Upper lobe of left lung (tissue), 6 donors: ENCODE measurements around the gene THTPA. TPM values are rescaled to one million over a fixed set of nuclear protein-coding genes. Genes with fewer than 3 reads are reported as not detected.

Experiments used
- ATAC-seq, 2 donors: fragments of 200-7000 bp; cut with Tn5 transposase; one replicate each; pipeline ENCODE4 v1.9.1; 2022; ENCODE audit warnings: mild to moderate bottlenecking in 2 of 2, moderate library complexity in 2 of 2; ENCODE audit not compliant: low FRiP score in 2 of 2
- DNase-seq, 2 donors: peaks; one replicate each; pipeline ENCODE4 v3.0.0-alpha.2; 2019 to 2020
- H3K27ac ChIP-seq, 4 donors: fragments of 200-600 bp; sonication (generic); one replicate each; pipeline ENCODE4 v1.5.1; 2016 to 2019
- H3K27me3 ChIP-seq, 4 donors: fragments of 200-600 bp; sonication (generic); one replicate each; pipeline ENCODE4 v1.5.1; 2017 to 2019
- H3K36me3 ChIP-seq, 4 donors: fragments of 200-600 bp; sonication (generic); one replicate each; pipeline ENCODE4 v1.5.1; 2016 to 2019
- H3K4me1 ChIP-seq, 4 donors: fragments of 200-600 bp; sonication (generic); one replicate each; pipeline ENCODE4 v1.5.1; 2018 to 2019
- H3K4me3 ChIP-seq, 4 donors: fragments of 200-600 bp; sonication (generic); one replicate each; pipeline ENCODE4 v1.5.1; 2017 to 2019; ENCODE audit warnings: mild to moderate bottlenecking in 2 of 4, moderate library complexity in 1 of 4
- H3K9me3 ChIP-seq, 4 donors: fragments of 200-600 bp; sonication (generic); one replicate each; pipeline ENCODE4 v1.5.1; 2018 to 2019
- EP300 ChIP-seq, 4 donors: sonication (generic); formaldehyde crosslinking; IDR thresholded peaks; one replicate each; pipeline ENCODE4 v1.5.1; 2017; ENCODE audit warnings: antibody characterized with exemption in 4 of 4, control low read depth in 2 of 4
- POLR2A ChIP-seq, 4 donors: fragments of 450-650 bp; IDR thresholded peaks; one replicate each; pipeline ENCODE4 v1.5.1; 2016 to 2017; ENCODE audit warnings: antibody characterized with exemption in 4 of 4, mild to moderate bottlenecking in 2 of 4
- POLR2AphosphoS5 ChIP-seq, 2 donors: sonication (generic); formaldehyde crosslinking; IDR thresholded peaks; one replicate each; pipeline ENCODE4 v1.5.1; 2017; ENCODE audit warnings: antibody characterized with exemption in 2 of 2
- WGBS, 2 donors: methylation state at CpG; one replicate each; pipeline ENCODE4 v1.1.5; 2017 to 2018; 5-methylcytosine and 5-hydroxymethylcytosine counted together
- total RNA-seq, 6 donors: library from RNA; depleted of rRNA in 4 of 6; stranded (reverse); fragments of >200 nt in 4 of 6; gene quantifications; one replicate each; pipeline versions ENCODE4 v1.1.0 to v1.2.1, GENCODE V29; 2016 to 2021
- TF ChIP-seq, protein P1 (sequence below), 6 experiments: fragments of 450-650 bp in 4 of 6; fragments of 200-600 bp in 2 of 6; sonication (generic) in 2 of 6; IDR thresholded peaks; one replicate each; pipeline ENCODE4 v1.5.1; 2016 to 2019; ENCODE audit warnings: antibody characterized with exemption in 6 of 6
- donor health status: DM: no; HTN: no; CAD: no; lungs with moderate emphysema.
- donor health status: DM: no; HTN: yes; CAD: no; lungs with severe emphysema.

THTPA gene
- total RNA-seq, 6 donors from 2014 or later, result 16.7 to 27.2 (median 20.4) TPM

DNA sequence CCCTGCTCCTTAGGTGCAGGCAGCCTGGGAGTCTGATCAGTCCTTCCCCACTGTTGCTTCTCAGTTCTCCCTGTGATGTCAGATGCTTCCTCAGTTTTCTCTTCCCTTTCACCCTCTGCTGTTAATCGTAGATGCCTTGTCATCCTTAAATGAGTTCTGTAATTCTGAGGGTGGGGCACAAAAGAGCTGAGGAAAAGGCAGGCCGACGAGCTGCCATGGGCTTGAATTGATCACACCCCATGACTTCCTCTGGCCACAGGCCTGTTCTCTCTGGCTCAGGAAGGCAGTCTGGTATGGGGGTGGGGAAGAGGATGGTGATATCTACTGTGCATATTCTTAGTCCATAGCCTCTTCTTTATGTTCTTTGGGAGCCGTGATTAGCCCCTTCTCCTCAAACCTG, 16.8 kb downstream of the THTPA start:
- no peaks in the 10 kb centered on the region for H3K9me3 ChIP-seq
- no peak overlapping the region for H3K4me3 ChIP-seq
- H3K27ac ChIP-seq, result peak overlapping the region in 3 of 4 donors; percentile 54 to 63 (median 57)
- peaks cover 32 to 62% (median 35%) of the 10 kb centered on the region in 4 donors for H3K4me1 ChIP-seq
- peak; percentile 19 to 60 for ATAC-seq
- DNase-seq, result peak in 1 of 2 donors; percentile 52
- 33 to 47% methylated on average over 4 of the region's 4 CpGs for WGBS, 2 donors
- TF ChIP-seq, protein P1, sequence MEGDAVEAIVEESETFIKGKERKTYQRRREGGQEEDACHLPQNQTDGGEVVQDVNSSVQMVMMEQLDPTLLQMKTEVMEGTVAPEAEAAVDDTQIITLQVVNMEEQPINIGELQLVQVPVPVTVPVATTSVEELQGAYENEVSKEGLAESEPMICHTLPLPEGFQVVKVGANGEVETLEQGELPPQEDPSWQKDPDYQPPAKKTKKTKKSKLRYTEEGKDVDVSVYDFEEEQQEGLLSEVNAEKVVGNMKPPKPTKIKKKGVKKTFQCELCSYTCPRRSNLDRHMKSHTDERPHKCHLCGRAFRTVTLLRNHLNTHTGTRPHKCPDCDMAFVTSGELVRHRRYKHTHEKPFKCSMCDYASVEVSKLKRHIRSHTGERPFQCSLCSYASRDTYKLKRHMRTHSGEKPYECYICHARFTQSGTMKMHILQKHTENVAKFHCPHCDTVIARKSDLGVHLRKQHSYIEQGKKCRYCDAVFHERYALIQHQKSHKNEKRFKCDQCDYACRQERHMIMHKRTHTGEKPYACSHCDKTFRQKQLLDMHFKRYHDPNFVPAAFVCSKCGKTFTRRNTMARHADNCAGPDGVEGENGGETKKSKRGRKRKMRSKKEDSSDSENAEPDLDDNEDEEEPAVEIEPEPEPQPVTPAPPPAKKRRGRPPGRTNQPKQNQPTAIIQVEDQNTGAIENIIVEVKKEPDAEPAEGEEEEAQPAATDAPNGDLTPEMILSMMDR (IDR thresholded peaks at IDR 0.05), result no peak
- TF ChIP-seq EP300 (IDR thresholded peaks at IDR 0.05) (peak in 1 of 4 donors; percentile 11), POLR2AphosphoS5 (IDR thresholded peaks at IDR 0.05) (no peak), POLR2A (IDR thresholded peaks at IDR 0.05) (peak in 1 of 4 donors; percentile 19)
- H3K36me3 ChIP-seq, result no peaks in the 10 kb centered on the region
- H3K27me3 ChIP-seq, result peaks cover 0 to 25% (median 22%) of the 10 kb centered on the region in 4 donors

DNA sequence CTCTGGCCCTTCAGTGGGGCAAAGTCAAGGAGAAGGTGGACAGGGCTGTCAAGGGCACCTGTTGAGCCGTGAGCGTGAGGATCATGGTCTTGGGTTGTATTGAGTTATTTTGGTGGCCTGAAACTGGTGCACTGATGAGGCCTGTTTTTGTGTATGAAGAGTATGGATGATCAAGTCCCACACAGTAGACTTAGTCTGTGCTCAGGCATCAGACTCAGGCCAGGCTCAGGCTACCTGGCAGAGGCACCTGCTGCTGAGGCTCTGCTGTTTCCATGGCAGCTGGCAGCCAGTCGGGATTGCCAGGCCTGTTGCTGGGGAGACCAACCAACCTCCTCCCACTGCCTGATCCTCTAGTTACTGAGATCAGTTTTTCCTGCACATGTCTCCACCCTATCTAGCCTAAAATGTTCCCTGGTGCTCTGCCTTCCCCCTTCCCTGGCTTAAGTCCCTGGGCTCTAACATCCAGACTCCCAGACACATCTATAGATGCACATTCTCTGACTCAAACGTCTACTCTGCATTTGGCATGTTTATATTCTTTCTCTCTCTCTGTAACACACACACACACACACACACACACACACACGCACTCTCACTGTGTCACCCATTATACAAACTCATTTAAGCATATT, 17.4 kb downstream of the THTPA start:
- DNase-seq (no peak), ATAC-seq (no peak)
- H3K27me3 ChIP-seq, result peaks cover 0 to 31% (median 24%) of the 10 kb centered on the region in 4 donors
- no peak overlapping the region for H3K27ac ChIP-seq
- TF ChIP-seq, protein P1 (IDR thresholded peaks at IDR 0.05), result no peak
- TF ChIP-seq EP300 (IDR thresholded peaks at IDR 0.05) (no peak), POLR2A (IDR thresholded peaks at IDR 0.05) (no peak), POLR2AphosphoS5 (IDR thresholded peaks at IDR 0.05) (no peak)
- H3K9me3 ChIP-seq, result no peaks in the 10 kb centered on the region
- no peak overlapping the region for H3K4me3 ChIP-seq
- no peaks in the 10 kb centered on the region for H3K36me3 ChIP-seq
- 80 to 93% methylated on average over 5 of the region's 5 CpGs for WGBS, 2 donors
- peaks cover 28 to 56% (median 30%) of the 10 kb centered on the region in 4 donors for H3K4me1 ChIP-seq

DNA sequence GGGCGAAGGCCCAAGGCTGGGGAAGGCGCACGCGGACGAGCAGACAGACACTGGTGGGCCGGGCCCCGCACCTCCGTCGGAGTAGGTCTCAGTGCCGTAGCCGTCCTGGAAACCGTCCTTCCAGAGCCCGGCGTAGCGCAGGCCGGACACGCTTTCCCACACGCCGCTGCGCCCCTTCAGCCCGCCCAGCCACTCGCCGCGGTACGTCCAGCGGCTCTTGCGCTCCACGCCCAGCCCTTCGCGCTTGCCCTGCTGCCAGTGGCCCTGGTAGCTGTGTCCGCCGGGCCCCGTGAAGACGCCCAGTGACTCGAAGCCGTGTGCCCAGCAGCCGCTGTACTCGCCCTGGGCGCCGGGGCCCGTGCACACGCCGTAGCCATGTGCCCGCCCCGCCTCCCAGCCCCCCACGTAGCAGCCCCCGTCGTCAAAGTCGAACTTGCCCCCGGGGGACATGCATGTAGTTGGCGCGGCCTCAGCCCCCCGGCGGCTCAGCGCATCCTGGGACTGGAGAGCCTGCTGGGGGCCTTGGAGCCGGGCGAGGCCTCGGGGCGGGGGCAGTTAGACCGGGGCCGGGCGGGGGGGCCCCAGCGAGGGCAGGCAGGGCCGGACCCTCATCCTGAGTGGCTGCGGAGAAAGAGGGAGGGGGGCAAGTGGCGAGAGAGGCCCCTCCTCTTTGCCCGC, 21.1 kb downstream of the THTPA start:
- H3K27me3 ChIP-seq, result peaks cover 0 to 34% (median 24%) of the 10 kb centered on the region in 4 donors
- peak overlapping the region in 3 of 4 donors; percentile 13 to 33 (median 22) for H3K4me3 ChIP-seq
- H3K36me3 ChIP-seq, result no peaks in the 10 kb centered on the region
- ATAC-seq (peak in 1 of 2 donors; percentile 56), DNase-seq (peak in 1 of 2 donors; percentile 88)
- no peaks in the 10 kb centered on the region for H3K9me3 ChIP-seq
- no peak overlapping the region for H3K27ac ChIP-seq
- WGBS, 2 donors, result 6 to 8% methylated on average over 13 to 48 of the region's 67 CpGs
- H3K4me1 ChIP-seq, result peaks cover 22 to 36% (median 26%) of the 10 kb centered on the region in 4 donors
- TF ChIP-seq, protein P1 (IDR thresholded peaks at IDR 0.05), result no peak
- TF ChIP-seq POLR2A (IDR thresholded peaks at IDR 0.05) (no peak), EP300 (IDR thresholded peaks at IDR 0.05) (no peak), POLR2AphosphoS5 (IDR thresholded peaks at IDR 0.05) (no peak)

DNA sequence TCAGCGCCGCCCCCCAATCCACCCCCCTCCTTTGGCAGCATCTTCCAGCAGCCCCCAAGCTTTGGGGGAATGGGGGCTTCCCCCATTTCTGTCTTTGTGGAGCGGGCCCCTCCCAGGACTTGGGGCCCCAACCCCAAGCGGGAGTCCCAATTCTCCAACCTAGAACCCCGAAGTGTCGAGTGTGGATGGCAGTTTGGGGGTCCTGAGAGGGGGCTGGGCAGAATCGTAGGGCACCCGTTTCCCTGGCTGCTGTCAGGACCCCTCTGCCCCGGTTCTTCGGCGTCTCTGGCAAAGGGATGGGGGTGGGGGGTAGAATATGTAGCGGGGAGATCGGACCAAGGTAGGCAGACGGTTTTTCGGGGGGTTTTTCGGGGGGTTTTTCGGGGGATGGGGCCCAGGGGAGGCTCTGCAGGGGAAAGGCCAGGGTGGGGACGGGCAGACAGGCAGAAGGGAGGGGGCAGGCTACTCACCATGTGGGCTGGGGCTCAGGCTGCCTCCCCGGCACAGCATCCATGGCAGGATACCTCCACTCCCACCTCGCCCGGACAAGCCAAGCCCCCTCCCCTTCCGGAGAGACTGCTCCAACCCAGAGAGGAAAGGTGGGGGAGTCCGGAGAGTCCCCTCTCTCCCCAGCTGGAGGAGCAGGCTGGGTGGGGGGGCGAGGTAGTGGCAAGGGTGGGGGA, 21.8 kb downstream of the THTPA start:
- TF ChIP-seq POLR2A (IDR thresholded peaks at IDR 0.05), result no peak
- TF ChIP-seq, protein P1 (IDR thresholded peaks at IDR 0.05), result no peak
- TF ChIP-seq POLR2AphosphoS5 (IDR thresholded peaks at IDR 0.05), result no peak
- no peak for TF ChIP-seq EP300 (IDR thresholded peaks at IDR 0.05)
- WGBS, 2 donors, result 4% methylated on average over 12 to 24 of the region's 24 CpGs
- Histone ChIP-seq H3K9me3 (no peaks in the 10 kb centered on the region), H3K4me1 (peaks cover 21 to 29% (median 24%) of the 10 kb centered on the region in 4 donors), H3K27ac (no peak overlapping the region), H3K4me3 (peak overlapping the region in 1 of 4 donors; percentile 33), H3K27me3 (peaks cover 0 to 34% (median 24%) of the 10 kb centered on the region in 4 donors), H3K36me3 (no peaks in the 10 kb centered on the region)
- ATAC-seq, result no peak
- no peak for DNase-seq
